NCI-H1105 treated with DMSO at 0.1 percent for 48 hours (cell line): ENCODE measurements around the gene TEX10.
"Not testable (repeated sequence)": the region's sequence is repeated elsewhere in the genome, so short reads cannot be mapped to it uniquely, and the experiment has no call there.

Source experiments
- DNase-seq: peaks from one replicate; lab custom pipeline; 2025; lab: John Stamatoyannopoulos, UW

The TEX10 gene

DNA sequence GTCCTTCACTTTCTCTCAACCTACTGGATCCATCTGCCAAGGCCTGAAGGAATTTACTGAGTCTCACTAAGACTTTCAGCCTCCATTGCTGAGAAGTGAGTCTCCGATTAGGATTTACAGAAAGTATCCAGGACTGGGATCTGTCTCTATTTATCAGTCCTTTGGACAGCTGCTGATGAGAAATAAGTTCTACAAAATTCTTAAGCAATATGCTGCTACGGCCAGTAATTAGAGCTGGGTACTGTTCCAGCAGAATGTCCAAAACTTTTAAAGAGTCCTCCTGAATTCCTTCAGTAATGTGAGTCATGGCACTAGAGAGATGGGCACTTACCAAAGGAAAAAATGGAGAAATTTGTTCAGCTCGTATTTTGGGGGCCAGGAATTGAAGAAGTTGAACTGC, 5.9 kb downstream of the TEX10 start:
- no peak for DNase-seq

DNA sequence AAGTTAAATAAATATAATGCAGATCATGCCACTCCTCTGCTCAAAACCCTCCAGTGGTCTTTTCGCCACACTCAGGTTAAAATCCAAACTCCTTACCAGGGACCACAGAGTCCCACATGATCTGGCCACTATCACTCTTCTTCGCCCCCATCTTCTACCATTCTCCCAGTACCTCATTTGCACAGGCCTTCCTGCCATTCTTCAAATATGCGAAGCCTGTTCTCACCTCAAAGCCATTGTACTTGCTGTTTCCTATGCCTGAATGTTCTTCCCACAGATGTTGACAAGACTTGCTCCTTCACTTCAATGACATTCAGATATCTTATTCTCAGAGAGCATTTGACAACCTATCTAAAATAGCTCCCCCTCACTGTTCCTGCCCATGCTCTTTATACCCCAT, 10.9 kb downstream of the TEX10 start:
- no peak for DNase-seq

DNA sequence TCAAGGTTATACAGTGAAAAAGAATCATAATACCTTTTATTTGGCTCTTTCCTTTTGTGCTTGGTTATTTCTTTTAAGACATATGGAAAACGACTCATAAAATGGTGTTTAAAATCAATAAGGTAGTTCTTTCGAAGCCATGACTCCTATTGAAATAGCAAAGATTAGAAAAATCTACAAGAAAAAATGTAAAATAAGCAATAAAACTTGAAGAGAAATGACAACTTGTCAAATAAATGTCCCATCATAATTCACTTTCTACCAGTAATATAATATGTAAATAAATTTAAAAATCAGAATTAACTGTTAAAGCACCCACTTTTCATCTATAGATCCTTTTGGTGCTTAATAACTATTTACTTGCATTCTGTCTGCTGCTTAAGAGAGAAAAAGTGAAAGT, 12.5 kb downstream of the TEX10 start:
- DNase-seq: no peak

DNA sequence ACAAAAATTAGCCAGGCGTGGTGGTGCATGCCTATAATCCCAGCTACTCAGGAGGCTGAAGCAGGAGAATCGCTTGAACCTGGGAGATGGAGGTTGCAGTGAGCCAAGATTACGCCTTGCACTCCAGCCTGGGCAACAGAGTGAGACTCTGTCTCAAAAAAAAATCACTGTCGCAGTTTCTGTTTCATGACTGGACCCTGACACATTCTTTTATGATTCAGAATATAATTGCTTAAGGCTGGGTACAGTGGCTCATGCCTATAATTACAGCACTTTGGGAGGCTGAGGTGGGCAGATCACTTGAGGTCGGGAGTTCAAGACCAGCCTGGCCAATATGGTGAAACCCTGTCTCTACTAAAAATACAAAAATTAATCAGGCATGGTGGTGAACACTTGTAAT, 14.0 kb downstream of the TEX10 start:
- DNase-seq: not testable (repeated sequence)

DNA sequence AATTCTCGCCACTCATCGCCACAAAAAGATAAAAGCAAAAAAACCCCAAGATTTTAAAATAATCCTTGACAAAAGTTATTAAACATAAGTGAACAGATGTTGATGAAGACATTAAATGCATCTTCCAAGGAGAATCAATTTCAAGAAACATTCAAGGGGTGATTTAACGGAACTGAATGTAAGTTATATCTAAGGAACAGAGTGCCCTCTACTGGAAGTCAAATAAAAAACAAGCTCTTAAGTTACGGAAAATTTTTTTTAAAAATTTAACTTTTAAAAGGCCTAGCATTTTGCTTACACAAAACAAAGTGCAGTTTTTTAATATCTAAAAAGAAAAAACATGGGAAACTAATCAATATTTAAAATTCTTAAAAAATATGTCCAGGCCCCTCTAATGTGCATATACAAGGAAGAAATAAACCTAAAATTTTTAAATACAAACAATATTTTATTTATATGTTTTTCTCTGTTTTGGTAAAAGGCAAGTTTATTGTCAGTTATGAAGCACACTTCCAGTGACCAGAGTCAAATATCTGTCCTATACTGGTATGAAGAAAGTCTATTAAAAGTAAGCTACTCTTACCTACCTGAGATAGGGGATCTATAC, 28.0 kb downstream of the TEX10 start:
- peak; percentile 56 for DNase-seq

DNA sequence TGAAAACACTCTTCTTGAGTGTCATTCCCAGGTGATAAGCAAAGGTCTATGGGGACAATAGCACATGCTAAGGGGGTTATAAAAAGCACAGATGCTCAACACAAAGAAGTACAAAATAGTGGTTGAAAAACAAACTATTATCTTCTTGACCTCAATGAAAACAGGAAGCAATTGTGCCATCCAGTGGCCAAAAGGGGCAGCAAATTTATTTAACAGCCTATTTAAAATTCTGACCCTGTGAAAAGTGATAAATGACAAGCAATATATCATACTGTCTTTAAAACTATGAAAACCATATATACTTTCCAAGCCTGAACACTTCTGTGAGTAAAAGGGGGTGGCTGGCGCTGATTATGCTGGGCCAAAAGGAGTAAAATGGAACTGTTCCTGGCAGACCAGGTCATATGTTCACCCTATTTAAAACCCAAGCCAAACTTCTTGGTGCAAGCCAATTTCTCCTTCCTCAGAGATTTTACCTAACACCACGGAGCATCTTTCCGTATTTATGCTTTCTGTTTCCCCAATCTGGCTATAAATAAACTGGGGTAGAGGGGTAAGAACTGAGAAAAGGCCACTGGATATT, 29.7 kb downstream of the TEX10 start:
- peak; percentile 45 for DNase-seq

DNA sequence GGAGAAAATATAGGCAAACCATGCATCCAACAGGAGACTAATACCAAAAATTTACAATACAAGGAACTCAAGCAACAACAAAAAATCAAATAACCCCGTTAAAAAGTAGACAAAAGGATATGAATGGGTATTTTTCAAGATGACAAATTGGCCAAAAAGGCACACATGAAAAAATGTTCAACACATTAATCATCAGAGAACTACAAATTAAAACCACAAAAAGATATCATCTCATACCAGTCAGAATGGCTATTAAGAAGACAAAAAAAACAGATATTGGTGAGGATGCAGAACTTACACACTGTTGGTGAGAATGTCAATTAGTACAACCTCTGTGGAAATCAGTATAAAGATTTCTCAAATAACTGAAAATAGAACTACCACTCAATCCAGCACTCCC, 35.0 kb downstream of the TEX10 start:
- DNase-seq: no peak

DNA sequence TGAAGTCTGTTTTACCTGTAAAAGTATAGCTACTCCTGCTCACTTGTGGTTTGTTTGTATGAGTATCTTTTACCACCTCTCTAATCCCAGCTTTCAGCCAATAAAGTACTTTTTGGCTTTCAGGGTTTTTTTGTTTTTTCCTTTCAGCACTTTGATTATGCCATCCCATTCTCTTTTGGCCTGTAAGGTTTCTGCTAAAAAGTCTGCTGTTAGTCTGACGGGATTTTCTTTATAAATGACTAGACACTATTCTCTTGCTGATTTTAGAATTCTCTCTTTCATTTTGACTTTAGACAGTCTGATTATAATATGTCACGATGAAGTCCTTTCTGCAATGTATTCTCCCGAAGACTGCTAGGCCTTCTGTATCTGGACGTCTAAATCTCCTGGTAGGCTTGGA, 37.2 kb downstream of the TEX10 start:
- no peak for DNase-seq

DNA sequence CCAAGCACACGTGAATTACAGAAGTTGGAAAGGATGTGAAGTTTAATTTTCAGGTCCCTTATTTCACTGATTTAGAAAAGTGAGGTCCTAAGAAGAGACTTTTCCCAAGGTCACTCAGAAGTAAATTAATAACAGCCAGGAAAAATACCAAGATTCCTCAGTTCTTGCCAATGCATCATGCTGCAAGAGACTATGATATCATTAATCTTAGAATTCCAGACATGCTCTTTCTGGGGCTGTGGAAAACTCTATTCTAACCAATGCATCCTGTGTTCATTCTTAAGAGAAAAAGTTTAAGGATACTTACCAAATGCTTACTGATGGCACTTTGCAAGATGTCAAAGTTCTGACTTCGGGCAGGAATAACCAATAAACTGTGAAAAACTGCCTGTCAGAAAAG, 42.8 kb downstream of the TEX10 start:
- no peak for DNase-seq

DNA sequence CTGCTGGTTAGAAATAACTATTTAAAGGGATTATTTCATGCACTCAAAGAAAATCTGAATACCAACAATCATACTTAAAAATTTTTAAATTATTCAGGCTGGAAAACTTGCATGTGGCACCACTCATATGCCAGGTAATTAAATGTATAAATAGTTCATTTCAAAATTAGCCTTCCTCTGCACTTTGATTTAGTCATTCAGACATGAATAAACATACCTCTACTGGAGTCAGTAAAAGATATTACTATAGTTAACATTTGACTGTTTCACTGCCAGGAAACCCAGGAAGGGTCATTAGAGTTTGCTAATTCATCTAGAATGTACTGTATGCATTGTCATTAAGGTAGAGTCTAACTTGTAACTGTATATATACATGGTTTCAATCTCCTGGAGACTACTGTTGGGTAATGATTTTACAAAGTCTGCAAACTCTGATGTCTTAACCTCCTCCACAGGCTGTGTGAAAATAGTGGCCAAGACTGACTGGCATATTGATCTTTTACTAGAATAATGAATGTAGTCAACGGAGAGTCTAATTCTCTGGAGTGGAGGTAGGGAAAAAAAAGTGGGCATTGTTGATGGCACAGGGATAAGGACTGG, 43.7 kb downstream of the TEX10 start:
- DNase-seq: no peak

DNA sequence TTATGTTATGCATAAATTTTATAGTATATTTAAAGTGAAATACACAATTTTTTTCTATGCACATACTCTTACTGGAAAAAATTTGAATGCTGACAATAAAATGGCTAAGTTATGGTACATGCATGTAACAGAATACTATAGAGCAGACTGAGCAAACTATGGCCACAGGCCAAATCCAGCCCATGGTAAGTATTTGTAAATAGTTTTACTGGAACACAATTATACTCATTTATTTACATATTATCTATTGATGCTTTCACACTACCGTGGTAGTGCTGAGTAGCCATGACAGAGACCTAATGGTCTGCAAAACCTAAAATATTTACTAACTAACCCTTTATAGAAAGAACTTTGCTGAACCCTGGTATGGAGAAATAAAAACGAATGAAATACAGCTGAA, 45.7 kb downstream of the TEX10 start:
- no peak for DNase-seq

DNA sequence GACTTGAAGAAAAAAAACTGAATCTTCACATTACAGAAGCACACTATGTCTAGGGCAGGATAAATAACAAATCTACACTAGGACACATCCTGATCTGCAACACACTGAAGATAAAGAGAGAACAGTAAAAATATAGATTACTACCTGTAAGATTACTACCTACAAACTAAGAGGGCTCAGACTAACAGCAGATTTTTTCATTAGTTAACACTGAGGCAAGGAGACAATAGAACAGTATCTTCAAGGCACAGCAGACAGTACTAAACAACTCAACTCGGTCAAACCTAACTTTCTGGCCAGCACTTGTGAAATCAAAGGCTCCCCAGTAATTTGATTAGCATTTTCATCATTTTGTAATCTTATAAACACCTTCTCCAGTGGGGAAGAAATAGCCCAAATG, 46.5 kb downstream of the TEX10 start:
- DNase-seq: no peak

DNA sequence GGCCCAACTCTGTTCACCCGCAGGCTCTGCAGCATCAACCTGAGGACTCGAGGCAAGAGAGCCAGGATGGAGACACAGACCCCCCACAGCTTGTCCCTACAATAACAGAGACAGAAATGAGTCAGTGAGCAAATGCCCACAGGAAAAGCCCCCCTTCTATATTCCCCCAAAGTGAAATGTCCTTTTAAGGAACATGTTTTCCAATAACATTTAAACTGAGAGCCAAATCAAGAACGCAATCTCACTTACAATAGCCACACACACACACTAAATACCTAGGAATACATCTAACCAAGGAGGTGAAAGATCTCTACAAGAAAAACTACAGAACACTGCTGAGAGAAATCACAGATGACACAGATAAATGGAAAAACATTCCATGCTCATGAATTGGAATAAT, 49.0 kb downstream of the TEX10 start:
- DNase-seq: no peak

DNA sequence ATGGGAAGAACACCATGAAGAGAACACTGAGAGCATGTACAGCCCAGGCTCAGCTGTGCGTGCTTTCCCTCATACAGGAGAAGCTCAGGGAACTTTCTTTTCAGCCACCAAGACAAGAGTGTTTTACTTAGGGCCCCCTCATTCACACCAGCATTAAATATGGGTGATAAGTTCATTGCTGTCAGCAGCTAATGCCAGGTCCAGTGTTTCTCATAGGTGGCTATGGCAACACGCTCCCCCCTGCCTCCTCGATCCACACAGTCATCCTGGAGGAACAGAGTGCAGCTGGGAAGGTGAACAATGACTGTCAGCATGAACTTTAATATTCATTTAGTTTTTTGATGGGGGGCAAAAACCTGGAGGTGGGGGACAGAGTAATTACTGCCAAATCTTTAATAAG, 54.4 kb downstream of the TEX10 start:
- no peak for DNase-seq

DNA sequence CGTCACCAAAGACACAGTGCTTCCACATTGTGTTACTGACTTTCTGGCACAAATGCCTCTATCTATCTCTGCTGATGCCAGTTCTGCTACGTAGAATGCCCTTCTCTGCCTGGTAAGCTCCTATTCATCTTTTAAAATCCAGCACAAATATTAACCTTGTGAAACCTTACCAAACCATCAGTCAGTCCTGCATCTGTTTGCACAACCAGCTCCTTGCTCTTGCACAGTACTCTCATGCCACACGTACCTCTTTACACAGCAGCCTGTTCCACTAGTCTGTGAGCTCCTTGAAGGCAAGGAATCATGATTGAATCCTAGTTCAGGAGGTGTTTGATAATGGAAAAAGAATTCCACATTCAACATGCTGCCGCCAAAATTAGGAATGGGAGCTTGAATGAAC, 56.3 kb downstream of the TEX10 start:
- DNase-seq: no peak

DNA sequence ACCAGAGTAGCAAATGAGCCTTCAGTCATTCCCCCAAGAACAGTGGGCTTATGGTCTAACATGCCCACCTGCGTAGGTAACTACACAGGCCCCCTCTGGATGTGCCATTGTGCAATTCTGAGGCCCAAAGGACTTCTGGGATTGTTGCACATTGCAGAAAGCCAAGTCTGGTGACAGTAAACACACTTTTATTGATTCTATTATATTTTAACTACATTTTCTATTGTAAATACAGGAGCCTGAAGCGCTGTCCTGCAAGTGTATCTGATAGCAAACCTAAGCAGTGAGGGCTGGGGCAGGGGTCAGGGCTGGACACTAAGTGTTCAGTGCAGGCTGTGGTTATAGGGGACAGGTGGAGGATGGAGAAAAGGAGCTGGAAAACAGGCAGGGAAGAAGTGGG, 57.5 kb downstream of the TEX10 start:
- DNase-seq: no peak

DNA sequence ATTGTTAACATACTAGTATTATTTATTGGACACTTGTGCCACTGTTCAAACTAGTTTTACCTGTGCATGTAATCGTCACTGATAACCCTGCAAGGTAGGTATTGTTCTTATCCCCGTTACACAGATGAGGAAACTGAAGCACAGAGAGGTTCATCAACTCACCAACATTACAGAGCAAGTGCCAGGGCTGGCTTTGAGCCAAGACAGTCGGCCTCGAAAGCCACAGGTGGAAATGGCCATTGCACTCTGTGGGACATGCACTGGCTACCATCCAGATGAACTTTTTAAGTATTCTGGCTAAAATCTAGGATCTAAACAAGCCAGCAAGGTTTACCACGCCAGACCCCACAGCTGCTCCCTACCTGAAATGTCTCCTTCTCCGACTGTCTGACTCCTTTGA, 57.9 kb downstream of the TEX10 start:
- no peak for DNase-seq

DNA sequence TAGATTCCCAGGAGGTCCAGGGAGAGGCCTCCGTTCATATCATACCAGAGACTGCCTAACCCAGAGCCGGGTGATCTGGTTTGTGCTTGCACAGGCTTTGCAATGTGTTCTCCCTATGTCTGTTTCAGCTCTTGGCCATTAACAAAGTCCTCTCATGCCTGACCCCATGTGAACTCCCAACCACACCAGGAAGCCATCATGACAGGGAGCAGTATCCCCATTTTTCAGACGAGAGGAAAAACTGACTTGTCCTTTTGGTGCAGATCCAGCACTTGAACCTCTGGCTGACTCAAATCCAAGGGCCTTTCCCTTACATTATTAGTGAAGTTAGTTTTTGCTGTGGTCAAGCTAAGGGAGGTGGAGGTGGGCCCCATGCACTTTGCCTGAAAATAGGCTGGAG, 58.4 kb downstream of the TEX10 start:
- DNase-seq: no peak

DNA sequence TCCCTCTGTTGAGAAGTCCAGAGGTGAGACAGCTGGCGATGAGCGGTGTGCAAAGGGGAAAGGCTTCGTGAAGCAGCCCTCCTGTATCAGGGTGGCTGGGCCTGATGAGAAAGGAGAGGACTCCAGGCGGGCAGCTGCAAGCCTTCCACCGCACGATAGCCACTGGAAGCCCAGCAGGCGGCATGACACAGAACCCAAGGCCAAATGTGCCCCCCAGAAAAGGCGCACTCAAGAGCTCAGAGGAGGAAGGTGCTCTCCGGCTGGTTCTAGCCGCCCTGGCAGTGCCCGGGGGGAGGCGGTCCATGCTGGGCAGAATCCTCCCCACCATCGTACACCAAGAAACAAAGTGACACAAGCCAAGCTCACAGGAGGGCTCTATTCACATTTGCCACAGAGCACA, 60.3 kb downstream of the TEX10 start:
- DNase-seq: no peak

DNA sequence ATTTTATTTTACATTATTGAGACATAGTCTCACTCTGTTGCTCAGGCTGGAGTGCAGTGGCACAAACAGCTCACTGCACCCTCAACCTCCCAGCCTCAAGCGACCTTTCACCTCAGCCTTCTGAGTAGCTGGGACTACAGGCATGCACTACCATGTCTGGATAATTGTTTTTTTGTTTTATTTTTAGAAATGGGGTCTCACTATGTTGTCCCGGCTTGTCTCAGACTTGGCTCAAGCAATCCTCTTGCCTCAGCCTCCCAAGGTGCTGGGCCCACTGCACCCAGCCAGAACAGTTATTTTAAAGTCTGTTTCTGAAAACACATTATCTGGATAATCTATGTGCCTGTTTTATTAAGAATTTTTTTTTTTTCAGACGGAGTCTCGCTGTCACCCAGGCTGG, 62.0 kb downstream of the TEX10 start:
- no peak for DNase-seq

DNA sequence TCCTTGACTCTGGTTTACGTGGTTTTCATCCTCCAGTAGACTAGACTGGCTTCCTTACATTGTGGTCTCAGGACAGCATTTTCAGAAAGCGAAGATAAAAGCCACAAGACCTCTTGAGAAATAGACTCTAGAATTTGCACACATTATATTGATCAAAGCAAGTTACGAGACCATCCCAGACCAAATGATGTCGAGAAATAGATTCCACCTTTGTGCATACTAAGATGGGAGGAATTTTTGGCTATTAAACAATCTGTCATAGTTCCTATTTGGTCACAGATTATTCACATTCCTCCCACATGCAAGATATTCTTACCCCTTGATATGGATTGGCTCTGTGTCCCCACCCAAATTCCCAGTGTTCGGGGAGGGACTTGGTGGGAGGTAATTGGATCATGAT, 65.6 kb downstream of the TEX10 start:
- DNase-seq: no peak

DNA sequence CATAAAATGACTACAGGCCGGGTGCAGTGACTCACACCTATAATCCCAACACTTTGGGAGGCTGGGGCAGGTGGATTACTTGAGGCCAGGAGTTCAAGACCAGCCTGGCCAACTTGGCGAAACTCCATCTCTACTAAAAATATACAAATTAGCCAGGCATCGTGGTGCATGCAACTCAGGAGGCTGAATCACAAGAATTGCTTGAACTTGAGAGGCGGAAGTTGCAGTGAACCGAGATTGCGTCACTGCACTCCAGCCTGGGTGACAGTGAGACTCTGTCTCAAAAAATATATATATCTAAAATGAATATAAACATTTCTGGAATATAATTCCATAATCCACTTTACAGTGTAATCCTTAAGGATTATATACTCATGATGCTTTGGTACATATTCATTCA, 66.5 kb downstream of the TEX10 start:
- DNase-seq: no peak

DNA sequence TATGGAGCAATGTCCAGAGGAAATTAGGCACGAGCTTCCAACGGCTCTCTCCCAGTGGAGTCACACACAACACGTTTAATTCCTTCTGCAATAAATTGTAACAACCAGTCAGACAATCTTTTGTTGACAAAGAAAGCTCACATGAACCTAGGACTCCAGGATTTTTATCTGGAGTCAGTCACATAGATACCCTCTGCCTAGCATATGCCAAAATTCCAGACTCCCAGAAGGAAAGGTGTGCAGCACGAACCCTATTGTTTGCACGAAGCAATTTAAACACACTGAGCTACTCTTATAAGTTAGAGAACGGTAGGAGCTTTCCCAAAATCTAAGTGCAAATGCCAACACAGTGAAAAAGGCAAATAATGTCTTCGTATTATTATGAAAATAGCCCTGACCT, 67.1 kb downstream of the TEX10 start:
- DNase-seq: no peak

DNA sequence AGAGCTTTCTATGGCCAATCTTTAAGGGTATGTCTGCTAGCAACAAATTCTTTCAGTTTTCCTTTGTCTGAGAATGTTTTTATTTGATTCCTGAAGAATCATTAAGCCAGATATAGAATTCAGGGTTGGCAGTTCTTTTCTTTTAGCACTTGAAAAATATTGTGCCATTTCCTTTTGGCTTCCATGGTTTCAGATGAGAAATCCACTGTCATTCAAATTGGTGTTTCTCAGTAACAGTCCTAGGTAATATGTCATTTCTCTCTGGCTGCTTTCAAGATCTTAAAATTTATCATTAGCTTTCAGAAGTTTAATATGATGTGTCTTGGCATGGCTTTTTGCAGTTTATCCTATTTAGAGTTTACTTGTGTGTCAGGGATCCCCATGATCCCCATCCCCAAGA, 67.7 kb downstream of the TEX10 start:
- DNase-seq: no peak
